HFFc6 (cell line): ENCODE results near the gene CD84. TPM values are rescaled to one million over a fixed set of nuclear protein-coding genes. Genes with fewer than 3 reads are reported as not detected.

Source experiments
- DNase-seq: peaks from one replicate; pipeline ENCODE4 v3.0.0-alpha.2; 2018
- H3K27ac Mint-ChIP-seq: 2 replicates; pipeline ENCODE4 v1.8.0; 2020; ENCODE audit warnings: mild to moderate bottlenecking, mixed read lengths
- H3K27me3 Mint-ChIP-seq: 2 replicates; pipeline ENCODE4 v1.8.0; 2021; ENCODE audit warnings: mild to moderate bottlenecking, moderate library complexity, mixed read lengths; ENCODE audit not compliant: insufficient read depth
- H3K36me3 Mint-ChIP-seq: 2 replicates; pipeline ENCODE4 v1.8.0; 2021; ENCODE audit warnings: low read depth, mixed read lengths
- H3K4me1 Mint-ChIP-seq: 2 replicates; pipeline ENCODE4 v1.8.0; 2020; ENCODE audit warnings: low read depth, mixed read lengths
- H3K4me3 Mint-ChIP-seq: 2 replicates; pipeline ENCODE4 v1.8.0; 2020; ENCODE audit warnings: mild to moderate bottlenecking, moderate library complexity, mixed read lengths
- H3K9me3 Mint-ChIP-seq: 2 replicates; pipeline ENCODE4 v1.8.0; 2020; ENCODE audit warnings: mild to moderate bottlenecking, mixed read lengths
- total RNA-seq, 6 experiments: library from RNA; stranded (reverse); fragmentation: NEBNext Ultra II Directional; extraction: Animal tissue kit (Norgen Biotek cat#: 25700); gene quantifications; 2 replicates in 1 of 6; 3 replicates in 5 of 6; pipeline ENCODE4 v1.2.3, GENCODE V29; 2021
- TF ChIP-seq, protein P1 (sequence below): fragments of 200-600 bp; sonication (generic); IDR thresholded peaks from 2 replicates; pipeline ENCODE4 v1.5.0; 2021; ENCODE audit warnings: antibody characterized with exemption, mild to moderate bottlenecking

Gene CD84
- total RNA-seq, 6 experiments from 2014 or later = not detected

DNA sequence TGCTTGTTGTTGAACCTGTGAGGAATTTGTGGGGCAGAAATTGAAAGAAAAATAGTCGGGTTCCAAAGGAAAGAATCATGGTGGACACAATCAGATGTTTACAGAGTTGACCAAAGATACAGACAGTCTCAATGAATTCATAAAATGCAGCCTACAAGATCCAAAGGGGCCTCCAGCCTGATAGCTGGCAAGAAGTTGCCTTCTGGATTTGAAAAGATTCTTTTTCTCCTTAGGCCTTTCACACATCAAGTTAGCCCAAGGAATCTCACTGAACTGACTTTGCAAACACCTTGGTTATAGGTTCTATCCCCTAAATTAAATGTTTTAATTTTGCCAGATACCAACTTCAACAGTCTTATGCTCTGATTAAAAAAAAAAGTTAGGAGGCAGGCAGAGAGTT lies 46.0 kb upstream of the CD84 start:
- H3K36me3 Mint-ChIP-seq = no peaks in the 10 kb centered on the region
- H3K4me1 Mint-ChIP-seq = no peaks in the 10 kb centered on the region; the same call in 1 of the 2 replicates
- no peaks in the 10 kb centered on the region; the same call in 1 of the 2 replicates for H3K27me3 Mint-ChIP-seq
- no peak overlapping the region for H3K4me3 Mint-ChIP-seq
- TF ChIP-seq, protein P1, sequence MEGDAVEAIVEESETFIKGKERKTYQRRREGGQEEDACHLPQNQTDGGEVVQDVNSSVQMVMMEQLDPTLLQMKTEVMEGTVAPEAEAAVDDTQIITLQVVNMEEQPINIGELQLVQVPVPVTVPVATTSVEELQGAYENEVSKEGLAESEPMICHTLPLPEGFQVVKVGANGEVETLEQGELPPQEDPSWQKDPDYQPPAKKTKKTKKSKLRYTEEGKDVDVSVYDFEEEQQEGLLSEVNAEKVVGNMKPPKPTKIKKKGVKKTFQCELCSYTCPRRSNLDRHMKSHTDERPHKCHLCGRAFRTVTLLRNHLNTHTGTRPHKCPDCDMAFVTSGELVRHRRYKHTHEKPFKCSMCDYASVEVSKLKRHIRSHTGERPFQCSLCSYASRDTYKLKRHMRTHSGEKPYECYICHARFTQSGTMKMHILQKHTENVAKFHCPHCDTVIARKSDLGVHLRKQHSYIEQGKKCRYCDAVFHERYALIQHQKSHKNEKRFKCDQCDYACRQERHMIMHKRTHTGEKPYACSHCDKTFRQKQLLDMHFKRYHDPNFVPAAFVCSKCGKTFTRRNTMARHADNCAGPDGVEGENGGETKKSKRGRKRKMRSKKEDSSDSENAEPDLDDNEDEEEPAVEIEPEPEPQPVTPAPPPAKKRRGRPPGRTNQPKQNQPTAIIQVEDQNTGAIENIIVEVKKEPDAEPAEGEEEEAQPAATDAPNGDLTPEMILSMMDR = no peak
- H3K9me3 Mint-ChIP-seq = no peaks in the 10 kb centered on the region
- H3K27ac Mint-ChIP-seq = no peak overlapping the region
- no peak for DNase-seq

DNA sequence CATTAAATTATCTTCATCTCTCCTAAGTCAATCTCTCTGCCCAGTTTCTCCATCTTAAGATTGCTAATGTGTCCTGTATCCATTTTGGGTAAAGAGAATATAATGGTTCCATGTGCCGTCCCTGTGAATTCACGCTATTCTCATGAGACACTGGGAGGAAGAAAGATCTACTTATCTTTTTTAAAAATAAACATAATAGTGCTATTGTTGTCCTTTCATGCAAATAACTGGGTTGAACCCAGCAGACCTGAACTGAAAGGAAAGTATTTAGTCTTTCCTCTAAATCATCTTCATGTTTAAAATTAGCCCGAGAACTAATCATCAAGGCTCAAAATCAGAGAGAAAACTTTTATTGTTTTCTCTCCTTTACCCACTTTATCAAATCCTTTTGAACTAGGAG lies 45.2 kb upstream of the CD84 start:
- H3K27ac Mint-ChIP-seq = no peak overlapping the region
- H3K4me3 Mint-ChIP-seq = no peak overlapping the region
- no peaks in the 10 kb centered on the region; the same call in 1 of the 2 replicates for H3K27me3 Mint-ChIP-seq
- no peak for DNase-seq
- no peaks in the 10 kb centered on the region; the same call in 1 of the 2 replicates for H3K4me1 Mint-ChIP-seq
- TF ChIP-seq, protein P1 = no peak
- H3K9me3 Mint-ChIP-seq = no peaks in the 10 kb centered on the region
- H3K36me3 Mint-ChIP-seq = no peaks in the 10 kb centered on the region

DNA sequence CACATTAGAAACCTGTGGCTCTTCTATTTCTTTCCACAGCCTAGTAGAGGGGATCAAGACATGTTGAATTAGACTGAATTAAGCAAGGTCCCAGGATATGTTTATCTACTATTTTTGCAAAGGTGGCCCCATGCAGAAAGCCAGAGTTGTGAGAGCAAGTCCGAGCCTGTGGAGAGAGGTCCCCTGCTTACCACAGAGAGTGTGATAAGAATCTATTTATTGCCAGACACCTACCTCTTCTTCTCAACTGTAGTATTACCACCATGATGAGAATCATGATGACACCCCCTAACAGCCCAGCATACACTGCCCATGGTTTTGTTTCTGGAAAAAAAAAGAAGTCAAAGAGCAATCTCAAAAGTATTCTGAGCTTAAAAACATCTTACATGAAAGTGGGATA lies 44.6 kb upstream of the CD84 start:
- Mint-ChIP-seq H3K4me3 (no peak overlapping the region), H3K27ac (no peak overlapping the region), H3K36me3 (no peaks in the 10 kb centered on the region), H3K27me3 (no peaks in the 10 kb centered on the region; the same call in 1 of the 2 replicates), H3K4me1 (no peaks in the 10 kb centered on the region; the same call in 1 of the 2 replicates), H3K9me3 (no peaks in the 10 kb centered on the region)
- TF ChIP-seq, protein P1 = no peak
- DNase-seq = no peak

DNA sequence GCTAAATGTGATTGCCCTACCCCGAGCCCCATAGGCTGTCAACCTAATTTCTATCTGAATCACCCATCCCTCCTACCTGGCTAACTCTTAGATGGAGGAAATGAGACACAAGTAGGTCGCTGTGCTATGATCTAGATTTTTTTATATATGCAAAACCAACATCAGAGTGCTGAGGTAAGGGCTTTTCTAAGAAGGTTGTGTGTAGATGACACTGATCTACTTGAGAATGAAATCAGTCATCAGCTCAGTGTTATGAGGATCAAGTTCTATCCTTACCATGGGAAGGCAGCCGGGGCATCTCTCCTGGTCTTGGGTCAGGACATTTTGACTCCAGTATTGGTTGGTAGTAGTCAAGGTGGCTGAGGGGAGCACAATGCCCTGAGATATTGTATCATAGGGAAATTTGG lies 43.9 kb upstream of the CD84 start:
- Mint-ChIP-seq H3K27ac (no peak overlapping the region), H3K4me3 (no peak overlapping the region), H3K9me3 (no peaks in the 10 kb centered on the region), H3K36me3 (no peaks in the 10 kb centered on the region), H3K27me3 (no peaks in the 10 kb centered on the region), H3K4me1 (no peaks in the 10 kb centered on the region; the same call in 1 of the 2 replicates)
- no peak for DNase-seq
- TF ChIP-seq, protein P1 = no peak

DNA sequence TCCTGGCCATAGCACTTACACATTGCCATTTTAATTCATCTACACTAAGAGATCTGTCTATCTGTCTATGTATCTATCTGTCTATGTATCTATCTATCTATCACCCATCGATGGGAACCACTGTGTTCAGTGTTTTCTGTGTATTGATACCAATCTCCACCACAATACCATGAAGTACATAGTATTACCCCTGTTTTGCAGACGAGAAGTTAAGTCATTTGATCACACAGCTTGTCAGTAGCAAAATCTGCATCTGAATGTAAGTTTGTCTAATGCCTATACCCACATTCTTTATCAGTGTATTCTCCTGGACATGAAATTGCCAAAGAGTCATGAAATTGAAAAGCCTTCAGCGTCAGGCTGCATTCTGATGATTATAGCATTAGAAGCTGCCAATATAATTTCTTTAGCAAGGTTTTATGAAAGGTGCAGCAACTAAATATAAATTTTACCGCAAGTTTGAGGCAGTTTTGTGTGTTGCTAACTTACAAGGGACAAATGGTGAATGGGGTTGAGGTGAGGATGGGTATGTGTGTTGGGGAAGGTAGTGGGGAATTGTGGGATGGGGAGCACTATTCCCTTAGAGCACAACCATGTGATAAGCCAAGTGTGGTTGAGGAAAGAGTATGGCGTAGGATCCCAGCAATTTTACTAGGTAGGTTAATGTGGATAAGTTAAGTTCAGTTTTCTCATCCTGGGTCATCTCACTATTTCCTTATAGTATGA lies 43.4 kb upstream of the CD84 start:
- no peaks in the 10 kb centered on the region; the same call in 1 of the 2 replicates for H3K27me3 Mint-ChIP-seq
- no peaks in the 10 kb centered on the region for H3K36me3 Mint-ChIP-seq
- TF ChIP-seq, protein P1 = no peak
- no peaks in the 10 kb centered on the region; the same call in 1 of the 2 replicates for H3K4me1 Mint-ChIP-seq
- H3K9me3 Mint-ChIP-seq = no peaks in the 10 kb centered on the region
- no peak overlapping the region for H3K27ac Mint-ChIP-seq
- H3K4me3 Mint-ChIP-seq = no peak overlapping the region
- DNase-seq = no peak
